ENCODE results near the gene IL22RA2.

The IL22RA2 gene

GRCh38 chr6:137203256-137203655, 29.8 kb upstream of the IL22RA2 start:
- H3K9me3 ChIP-seq = no peaks in the 10 kb centered on the region
- H3K36me3 ChIP-seq = peaks cover 84% of the 10 kb centered on the region
- no peak overlapping the region for H3K4me3 ChIP-seq (ENCODE audit: low read depth in 1 of 2, low read length in 1 of 2)
- TF ChIP-seq, protein P1, sequence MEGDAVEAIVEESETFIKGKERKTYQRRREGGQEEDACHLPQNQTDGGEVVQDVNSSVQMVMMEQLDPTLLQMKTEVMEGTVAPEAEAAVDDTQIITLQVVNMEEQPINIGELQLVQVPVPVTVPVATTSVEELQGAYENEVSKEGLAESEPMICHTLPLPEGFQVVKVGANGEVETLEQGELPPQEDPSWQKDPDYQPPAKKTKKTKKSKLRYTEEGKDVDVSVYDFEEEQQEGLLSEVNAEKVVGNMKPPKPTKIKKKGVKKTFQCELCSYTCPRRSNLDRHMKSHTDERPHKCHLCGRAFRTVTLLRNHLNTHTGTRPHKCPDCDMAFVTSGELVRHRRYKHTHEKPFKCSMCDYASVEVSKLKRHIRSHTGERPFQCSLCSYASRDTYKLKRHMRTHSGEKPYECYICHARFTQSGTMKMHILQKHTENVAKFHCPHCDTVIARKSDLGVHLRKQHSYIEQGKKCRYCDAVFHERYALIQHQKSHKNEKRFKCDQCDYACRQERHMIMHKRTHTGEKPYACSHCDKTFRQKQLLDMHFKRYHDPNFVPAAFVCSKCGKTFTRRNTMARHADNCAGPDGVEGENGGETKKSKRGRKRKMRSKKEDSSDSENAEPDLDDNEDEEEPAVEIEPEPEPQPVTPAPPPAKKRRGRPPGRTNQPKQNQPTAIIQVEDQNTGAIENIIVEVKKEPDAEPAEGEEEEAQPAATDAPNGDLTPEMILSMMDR (IDR thresholded peaks at IDR 0.05) = no peak
- H3K27ac ChIP-seq = no peak overlapping the region
- no peaks in the 10 kb centered on the region for H3K27me3 ChIP-seq
- H3K4me1 ChIP-seq (ENCODE audit: control insufficient read depth in 1 of 2, insufficient read depth in 1 of 2, low read depth in 1 of 2, low read length in 1 of 2) = peaks cover 0 to 5% of the 10 kb centered on the region in 2 experiments

DNA sequence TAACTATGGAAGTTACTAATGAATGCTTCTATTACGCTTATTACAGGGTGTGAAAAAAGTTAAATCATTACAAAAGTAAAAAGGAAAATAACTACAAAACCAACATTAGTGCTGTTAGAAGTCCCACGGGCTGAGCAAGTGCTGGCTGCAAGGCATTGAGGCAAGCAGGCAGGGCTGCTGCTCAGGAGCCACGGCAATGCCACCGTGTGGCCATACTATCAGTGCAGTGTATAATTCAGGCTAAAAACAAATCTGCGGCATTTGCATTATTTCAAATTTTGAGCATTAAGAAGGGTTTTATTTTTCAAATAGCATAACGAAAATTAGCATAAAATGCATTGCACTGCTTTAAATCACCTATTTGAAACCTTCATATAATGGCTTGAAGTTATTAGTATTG, 28.6 kb upstream of the IL22RA2 start:
- H3K4me3 ChIP-seq (ENCODE audit: low read depth in 1 of 2, low read length in 1 of 2) = no peak overlapping the region

DNA sequence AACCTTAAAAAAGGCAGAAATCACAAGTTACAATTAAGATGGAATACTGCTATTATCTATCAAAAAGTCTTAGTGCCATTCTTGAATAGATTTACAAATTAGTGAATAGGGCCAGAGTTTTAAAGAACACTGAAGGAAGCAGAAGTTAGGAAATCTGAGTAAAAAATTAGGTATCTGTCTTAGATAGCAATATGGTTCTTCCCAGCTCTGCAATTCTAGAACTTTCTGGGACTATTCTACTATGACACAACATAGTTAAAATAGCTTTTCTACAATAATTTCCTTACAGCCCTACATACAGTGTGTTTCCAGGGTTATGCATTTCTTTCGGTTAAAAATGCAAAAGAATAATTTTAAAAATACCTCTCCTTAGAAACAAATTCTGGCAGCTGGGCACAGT, 27.6 kb upstream of the IL22RA2 start:
- TF ChIP-seq, protein P1 (IDR thresholded peaks at IDR 0.05) = no peak
- Histone ChIP-seq H3K4me3 (ENCODE audit: low read depth in 1 of 2, low read length in 1 of 2) (no peak overlapping the region), H3K36me3 (peaks cover 91% of the 10 kb centered on the region), H3K4me1 (ENCODE audit: control insufficient read depth in 1 of 2, insufficient read depth in 1 of 2, low read depth in 1 of 2, low read length in 1 of 2) (no peaks in the 10 kb centered on the region), H3K9me3 (peaks cover 5% of the 10 kb centered on the region), H3K27ac (peak overlapping the region; percentile 2), H3K27me3 (no peaks in the 10 kb centered on the region)

More for the DNA sequence above, 28.6 kb upstream of the IL22RA2 start:
- TF ChIP-seq, protein P1 (IDR thresholded peaks at IDR 0.05) = no peak
- H3K36me3 ChIP-seq = peaks cover 95% of the 10 kb centered on the region
- peaks cover 5% of the 10 kb centered on the region for H3K9me3 ChIP-seq
- H3K4me1 ChIP-seq (ENCODE audit: control insufficient read depth in 1 of 2, insufficient read depth in 1 of 2, low read depth in 1 of 2, low read length in 1 of 2) = peaks cover 0 to 5% of the 10 kb centered on the region in 2 experiments
- no peaks in the 10 kb centered on the region for H3K27me3 ChIP-seq
- peak overlapping the region; percentile 11 for H3K27ac ChIP-seq

DNA sequence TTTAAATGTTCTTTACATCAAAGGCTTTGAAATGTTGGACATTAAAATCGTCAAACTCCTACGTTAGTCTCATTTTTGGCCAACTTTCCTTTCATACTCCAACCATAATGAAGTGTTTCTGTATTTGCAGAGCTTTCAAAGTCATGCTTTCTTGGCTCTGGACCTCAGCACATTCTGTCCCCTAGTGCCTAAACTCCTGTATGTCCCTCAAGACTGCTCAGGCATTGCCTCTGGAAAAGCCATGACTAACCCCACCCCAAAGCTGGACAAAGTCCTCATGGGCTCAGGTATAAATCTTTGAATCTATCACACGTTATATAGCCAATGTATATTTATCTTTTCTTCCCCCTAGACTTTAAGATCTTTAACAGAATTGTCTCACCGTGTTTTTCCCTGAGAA, 26.8 kb upstream of the IL22RA2 start:
- Histone ChIP-seq H3K27ac (peak overlapping the region; percentile 24), H3K36me3 (peaks cover 84% of the 10 kb centered on the region), H3K9me3 (peaks cover 5% of the 10 kb centered on the region), H3K27me3 (no peaks in the 10 kb centered on the region), H3K4me1 (ENCODE audit: control insufficient read depth in 1 of 2, insufficient read depth in 1 of 2, low read depth in 1 of 2, low read length in 1 of 2) (no peaks in the 10 kb centered on the region), H3K4me3 (ENCODE audit: low read depth in 1 of 2, low read length in 1 of 2) (no peak overlapping the region)
- TF ChIP-seq, protein P1 (IDR thresholded peaks at IDR 0.05) = no peak

DNA sequence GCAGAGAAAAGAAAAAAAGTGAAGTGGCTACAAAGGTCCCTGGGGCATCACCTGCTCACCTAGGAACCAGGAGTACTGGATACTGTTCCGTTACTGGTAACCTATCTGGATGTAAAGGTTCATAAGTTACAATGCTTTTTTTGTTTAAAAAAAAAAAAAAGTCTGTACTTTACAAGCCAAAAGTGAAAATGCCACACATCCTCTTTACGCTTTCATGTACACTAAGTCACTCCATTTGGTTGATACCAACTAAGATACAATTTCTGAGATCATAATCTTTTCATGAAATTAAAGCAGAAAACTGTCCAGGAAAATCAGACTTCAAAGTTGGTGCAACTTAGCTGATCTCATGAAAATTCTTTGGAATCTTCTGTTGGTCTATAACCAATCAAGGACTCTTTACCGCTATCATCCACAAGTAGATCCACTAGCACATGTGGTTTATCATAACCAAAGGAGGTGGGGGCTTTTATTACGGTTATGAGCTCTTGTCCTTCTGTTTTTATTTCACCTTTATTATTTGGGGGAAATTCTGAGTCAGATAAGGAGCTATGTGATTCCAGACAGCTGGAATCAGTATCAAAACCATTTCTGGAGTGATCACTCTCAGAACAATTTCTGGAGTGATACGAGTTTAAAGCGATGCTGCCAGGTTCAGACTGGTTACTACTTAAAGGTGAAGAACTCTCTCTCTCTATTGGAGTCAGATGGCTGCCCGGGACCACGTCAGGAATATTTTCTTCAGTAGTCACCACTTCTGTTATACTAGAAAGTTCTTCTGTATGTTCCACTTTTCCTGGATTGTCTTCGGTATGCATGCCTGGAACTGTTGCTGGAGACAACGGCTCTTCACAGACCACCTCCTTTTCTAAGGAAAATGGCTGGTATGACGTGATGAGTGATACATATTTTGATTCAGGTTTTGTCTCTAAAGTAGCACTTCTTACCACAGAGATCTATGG, 24.5 kb upstream of the IL22RA2 start:
- H3K4me1 ChIP-seq (ENCODE audit: control insufficient read depth in 1 of 2, insufficient read depth in 1 of 2, low read depth in 1 of 2, low read length in 1 of 2) = no peaks in the 10 kb centered on the region
- TF ChIP-seq, protein P1 (IDR thresholded peaks at IDR 0.05) = no peak
- no peaks in the 10 kb centered on the region for H3K27me3 ChIP-seq
- no peak overlapping the region for H3K4me3 ChIP-seq (ENCODE audit: low read depth in 1 of 2, low read length in 1 of 2)
- peak overlapping the region; percentile 1 for H3K27ac ChIP-seq
- peaks cover 60% of the 10 kb centered on the region for H3K36me3 ChIP-seq
- H3K9me3 ChIP-seq = peaks cover 5% of the 10 kb centered on the region
